GM19467 (cell line): ENCODE results near the gene GRPEL2.

ENCODE experiments used
- ATAC-seq: cut with Tn5 transposase; IDR thresholded peaks from one replicate; pipeline ENCODE4 v1.9.1; 2021; ENCODE audit warnings: mild to moderate bottlenecking, moderate library complexity; ENCODE audit not compliant: unreplicated experiment

The GRPEL2 gene

DNA sequence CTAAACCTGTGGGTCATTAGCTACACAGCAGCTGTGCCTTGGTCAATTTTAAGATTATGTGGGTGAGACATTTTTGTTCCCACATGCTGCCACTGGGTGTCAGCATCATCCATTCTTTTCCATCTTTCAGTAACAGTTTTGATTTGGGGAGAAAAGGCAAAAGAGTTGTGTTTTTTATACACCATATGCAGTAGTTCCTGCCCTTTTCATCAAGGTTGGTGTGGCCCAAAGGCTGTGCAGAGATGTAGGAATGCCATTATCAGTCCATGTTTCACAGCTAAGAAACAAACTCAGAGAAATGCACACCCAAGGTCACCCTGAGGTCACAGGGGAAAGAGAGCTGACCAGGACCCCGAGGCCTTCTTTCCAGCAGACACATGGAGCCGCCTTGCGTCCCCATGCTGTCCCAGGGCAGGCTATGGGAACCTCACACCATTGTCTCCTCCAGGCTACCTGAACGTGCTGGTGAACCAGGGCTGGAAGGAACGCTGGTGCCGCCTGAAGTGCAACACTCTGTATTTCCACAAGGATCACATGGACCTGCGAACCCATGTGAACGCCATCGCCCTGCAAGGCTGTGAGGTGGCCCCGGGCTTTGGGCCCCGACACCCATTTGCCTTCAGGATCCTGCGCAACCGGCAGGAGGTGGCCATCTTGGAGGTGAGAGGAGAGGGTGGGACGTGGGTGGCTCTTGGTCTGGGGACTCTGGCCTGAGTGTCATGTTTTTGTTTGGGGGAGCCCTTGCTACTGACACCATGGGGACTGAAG is 27.8 kb upstream of the GRPEL2 start:
- peak; percentile 70 for ATAC-seq

DNA sequence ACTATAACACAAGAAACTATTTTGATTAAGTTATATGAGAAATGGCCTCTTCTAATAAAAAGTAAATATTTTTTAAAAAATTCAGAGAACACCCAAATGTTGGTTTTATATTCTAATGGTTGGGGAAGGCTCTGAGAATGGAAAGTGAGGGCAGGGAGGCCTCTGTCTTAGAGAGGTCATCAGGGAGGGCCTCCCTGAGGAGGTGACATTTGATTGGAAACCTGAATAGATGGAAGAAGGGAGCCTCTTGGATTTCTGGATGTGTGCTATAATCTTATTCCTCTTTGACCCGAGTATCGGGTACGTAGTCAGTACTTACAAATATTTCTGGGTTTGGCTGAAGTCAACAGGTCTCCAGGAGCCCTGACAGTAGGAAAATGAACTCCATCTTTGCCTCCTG is 26.1 kb upstream of the GRPEL2 start:
- no peak for ATAC-seq

DNA sequence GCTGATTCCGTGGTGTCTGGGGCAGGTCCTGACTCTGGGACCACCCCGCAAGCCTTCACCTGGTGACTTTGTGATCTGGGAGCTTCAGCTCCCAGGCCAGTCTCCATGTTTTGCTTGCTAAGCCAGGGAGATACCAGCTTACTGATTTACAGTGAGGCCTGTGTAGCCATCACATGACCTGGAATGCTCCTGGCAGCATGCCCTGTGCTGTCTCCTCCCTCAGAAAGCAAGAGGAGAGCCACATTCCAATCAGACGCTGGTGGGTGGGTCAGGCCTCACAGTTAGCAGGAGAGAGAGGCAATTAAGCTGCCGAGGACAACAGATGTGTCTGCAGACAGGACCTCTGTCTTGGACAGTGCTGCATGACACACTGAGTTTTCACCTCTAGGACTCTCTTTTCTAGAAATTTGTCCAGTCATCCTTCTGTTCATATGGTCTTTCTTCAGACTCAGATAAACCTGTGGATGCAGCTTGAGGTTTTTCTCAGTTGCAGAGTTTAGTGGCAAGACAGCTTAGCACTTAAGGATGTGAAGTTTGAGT is 24.4 kb upstream of the GRPEL2 start:
- no peak for ATAC-seq

- ATAC-seq: no peak
These were observed 22.8 kb upstream of the GRPEL2 start for GRCh38 chr5:149322518-149322917.

GRCh38 chr5:149323210-149323609 is 22.1 kb upstream of the GRPEL2 start:
- no peak for ATAC-seq

DNA sequence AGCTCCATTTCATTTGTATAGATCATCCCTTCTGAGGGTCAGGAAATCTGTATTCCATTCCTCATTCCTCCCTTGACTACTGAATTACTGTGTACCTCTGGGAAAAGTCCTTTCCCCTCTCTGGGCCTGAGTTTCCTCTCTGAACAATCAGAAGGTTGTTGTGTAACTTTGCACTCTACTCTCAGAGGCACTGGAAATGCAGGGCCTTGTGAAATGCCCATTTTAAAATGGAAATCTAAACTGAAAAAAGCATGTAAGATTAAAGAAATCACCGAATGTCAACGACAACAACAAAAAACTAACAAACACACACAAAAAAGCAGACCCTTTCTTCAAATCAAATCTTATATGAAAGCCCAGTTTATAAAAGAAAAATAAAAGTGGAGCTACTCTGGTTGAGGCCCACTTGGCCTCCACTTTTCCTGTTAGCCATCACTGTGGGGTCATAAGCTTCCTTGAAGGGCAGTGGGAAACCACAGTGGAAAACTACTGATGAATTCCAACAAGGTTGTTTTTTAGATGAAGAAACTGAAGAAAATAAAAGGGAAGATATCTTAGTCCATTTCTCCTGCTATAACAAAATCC is 21.6 kb upstream of the GRPEL2 start:
- no peak for ATAC-seq

DNA sequence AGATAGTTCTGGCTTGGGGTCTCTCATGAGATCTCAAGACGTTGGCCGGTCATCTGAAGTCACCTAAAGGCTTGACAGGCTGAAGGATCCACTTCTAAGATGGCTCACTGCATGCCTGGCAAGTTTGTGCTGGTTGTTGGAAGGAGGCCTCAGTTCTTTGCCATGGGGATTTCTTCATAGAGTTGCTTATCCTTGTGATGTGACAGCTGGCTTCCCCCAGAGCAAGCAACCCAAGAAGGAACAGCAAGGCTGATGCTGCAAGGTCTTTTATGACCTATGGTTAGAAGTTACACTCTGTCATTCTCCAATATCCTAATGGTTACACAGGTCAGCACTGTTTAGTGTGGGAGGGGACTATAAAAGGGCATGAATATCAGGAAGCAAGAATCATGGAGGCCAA is 20.7 kb upstream of the GRPEL2 start:
- no peak for ATAC-seq

GRCh38 chr5:149325166-149325735 is 20.0 kb upstream of the GRPEL2 start:
- no peak for ATAC-seq

- no peak for ATAC-seq
These were observed 19.4 kb upstream of the GRPEL2 start for GRCh38 chr5:149325894-149326293.

- no peak for ATAC-seq
These were observed 18.7 kb upstream of the GRPEL2 start for GRCh38 chr5:149326611-149327010.

GRCh38 chr5:149328177-149328576 is 17.1 kb upstream of the GRPEL2 start:
- no peak for ATAC-seq

- no peak for ATAC-seq
These were observed 11.4 kb upstream of the GRPEL2 start for GRCh38 chr5:149333711-149334443.

DNA sequence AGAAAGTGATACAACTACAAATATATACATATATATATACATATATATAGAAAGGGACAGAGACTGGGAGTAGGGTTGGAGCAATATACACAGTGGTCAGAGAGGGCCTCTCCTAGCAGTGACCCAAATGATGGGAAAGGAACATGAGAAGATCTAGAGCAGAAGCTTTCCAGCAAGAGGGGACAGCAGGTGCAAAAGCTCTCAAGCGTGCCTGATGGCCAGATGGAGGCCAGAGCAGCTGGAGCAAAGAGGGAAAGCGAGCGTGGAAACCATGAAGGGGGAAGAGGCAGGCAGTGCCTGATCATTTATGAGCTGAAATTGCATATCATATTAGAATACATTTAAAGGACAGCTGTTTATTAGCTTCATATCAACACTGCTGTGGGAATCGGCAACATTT is 7.6 kb upstream of the GRPEL2 start:
- ATAC-seq: no peak

DNA sequence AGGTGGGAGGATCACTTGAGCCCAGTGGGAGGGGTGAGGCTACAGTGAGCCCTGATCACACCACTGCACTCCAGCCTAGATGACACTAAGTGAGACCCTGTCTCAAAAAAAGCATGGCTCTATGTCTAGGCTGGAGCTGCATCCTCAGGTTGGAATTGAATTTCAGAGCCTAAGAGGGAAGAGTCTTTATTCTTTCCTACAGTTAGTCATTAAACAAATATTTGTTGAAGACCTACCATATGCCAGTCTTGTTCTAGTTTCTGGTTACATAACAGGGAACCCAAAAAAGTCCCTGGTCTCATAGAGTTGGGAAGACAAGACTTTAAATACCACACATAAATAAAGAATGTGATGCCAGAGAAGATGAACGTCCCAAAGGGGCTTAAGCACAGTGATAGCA is 6.9 kb upstream of the GRPEL2 start:
- ATAC-seq: no peak

- ATAC-seq: no peak
These were observed 4.4 kb upstream of the GRPEL2 start for GRCh38 chr5:149340920-149341319.

GRCh38 chr5:149341876-149342275 is 3.4 kb upstream of the GRPEL2 start:
- no peak for ATAC-seq

DNA sequence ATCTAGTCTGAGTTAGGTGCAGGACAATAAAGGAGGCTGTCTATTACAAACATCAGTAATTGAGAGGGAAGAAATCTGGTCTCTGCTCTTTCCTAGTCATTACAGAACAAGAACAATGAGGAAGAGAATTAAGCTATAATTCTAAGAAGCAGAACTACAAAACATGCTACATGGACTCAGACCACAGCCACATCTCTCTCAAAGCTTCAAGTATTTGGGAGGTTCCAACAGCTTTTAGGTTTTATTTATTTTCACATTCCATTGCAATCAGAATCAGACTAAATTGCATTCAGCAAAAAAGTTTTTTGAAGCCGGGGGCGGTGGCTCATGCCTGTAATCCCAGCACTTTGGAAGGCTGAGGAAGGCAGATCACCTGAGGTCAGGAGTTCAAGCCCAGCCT is 1.1 kb upstream of the GRPEL2 start:
- no peak for ATAC-seq

GRCh38 chr5:149345892-149346222 is 558 bp downstream of the GRPEL2 start:
- no peak for ATAC-seq

GRCh38 chr5:149348518-149348917 is 3.2 kb downstream of the GRPEL2 start:
- no peak for ATAC-seq

- ATAC-seq: no peak
These were observed 4.1 kb downstream of the GRPEL2 start for GRCh38 chr5:149349382-149349781.

- ATAC-seq: no peak
These were observed 6.9 kb downstream of the GRPEL2 start for GRCh38 chr5:149352169-149352568.

DNA sequence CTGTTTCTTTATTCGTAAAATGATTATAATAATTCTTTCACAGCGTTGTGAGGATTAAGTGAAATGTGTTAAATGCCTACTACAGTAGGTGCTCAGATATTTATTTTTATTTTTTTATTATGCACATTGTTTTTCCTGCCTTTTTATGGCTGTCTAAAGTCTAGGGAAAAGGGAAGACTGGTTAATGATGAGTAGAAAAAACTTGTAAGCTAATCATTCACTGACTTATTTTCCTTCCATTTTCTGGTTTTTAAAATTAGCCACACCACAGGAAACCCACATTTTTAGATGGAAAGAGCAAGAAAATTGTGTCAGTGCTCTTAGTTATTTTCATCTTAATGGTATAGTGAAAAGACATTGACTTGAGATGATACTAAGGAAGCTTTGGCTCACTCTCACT is 8.6 kb downstream of the GRPEL2 start:
- no peak for ATAC-seq
